GM12892 (cell line): ENCODE results near the gene NCL.
"Not testable (repeated sequence)": the region's sequence is repeated elsewhere in the genome, so short reads cannot be mapped to it uniquely, and the experiment has no call there.

Experiments
- DNase-seq: peaks from one replicate; pipeline ENCODE4 v3.0.0; 2011; ENCODE audit not compliant: insufficient read length
- FAIRE-seq: peaks from 2 replicates; lab custom pipeline; 2011; peaks lifted over from hg19 to GRCh38; lab: Jason Lieb, UNC
- POLR2A ChIP-seq: IDR thresholded peaks from 2 replicates; pipeline ENCODE4 v1.6.1; 2011; ENCODE audit warnings: low read depth, low read length, control low read depth
- POLR2AphosphoS5 ChIP-seq: IDR thresholded peaks from 2 replicates; pipeline ENCODE4 v1.6.1; 2011; ENCODE audit warnings: low read depth, low read length, control low read depth
- TAF1 ChIP-seq: IDR thresholded peaks from 2 replicates; pipeline ENCODE4 v1.6.1; 2011; ENCODE audit warnings: low read depth, mild to moderate bottlenecking, control low read depth, low read length, borderline replicate concordance

NCL gene

GRCh38 chr2:231411237-231411636 is 53.0 kb downstream of the NCL start:
- DNase-seq (no peak), FAIRE-seq (no peak)
- TF ChIP-seq POLR2A = no peak
- no peak for TF ChIP-seq POLR2AphosphoS5
- TF ChIP-seq TAF1 = no peak

GRCh38 chr2:231410293-231411004 is 53.8 kb downstream of the NCL start:
- FAIRE-seq (no peak), DNase-seq (no peak)
- TF ChIP-seq POLR2AphosphoS5 = no peak
- TF ChIP-seq POLR2A = no peak
- TF ChIP-seq TAF1 = no peak

GRCh38 chr2:231409776-231410175 is 54.5 kb downstream of the NCL start:
- FAIRE-seq (no peak), DNase-seq (no peak)
- TF ChIP-seq POLR2A = no peak
- no peak for TF ChIP-seq POLR2AphosphoS5
- no peak for TF ChIP-seq TAF1

- DNase-seq, FAIRE-seq: not testable (repeated sequence)
These were observed 56.0 kb downstream of the NCL start for GRCh38 chr2:231408304-231408703.

- DNase-seq, FAIRE-seq: not testable (repeated sequence)
These were observed 56.6 kb downstream of the NCL start for GRCh38 chr2:231407686-231408085.

GRCh38 chr2:231405601-231406367 is 58.5 kb downstream of the NCL start:
- DNase-seq = not testable (repeated sequence)
- FAIRE-seq = peak; percentile 54

GRCh38 chr2:231404183-231404578 is 60.1 kb downstream of the NCL start:
- not testable (repeated sequence) for FAIRE-seq, DNase-seq
